Neural crest cell (in vitro differentiated cells): ENCODE results near the gene NUDT3. TPM values are rescaled to one million over a fixed set of nuclear protein-coding genes. Genes with fewer than 3 reads are reported as not detected.
A peak's percentile ranks its signal among the peaks of the same experiment; 100 is the strongest.
"Not testable (repeated sequence)": the region's sequence is repeated elsewhere in the genome, so short reads cannot be mapped to it uniquely, and the experiment has no call there.

Experiments
- DNase-seq: peaks from one replicate; pipeline ENCODE4 v3.0.0; 2021; ENCODE audit warnings: low read depth, mixed read lengths, low spot score
- H3K27ac Mint-ChIP-seq: one replicate; pipeline ENCODE4 v1.8.0; 2021; ENCODE audit warnings: mild to moderate bottlenecking, mixed read lengths; ENCODE audit not compliant: unreplicated experiment
- H3K27me3 Mint-ChIP-seq: 2 replicates; pipeline ENCODE4 v1.8.0; 2021; ENCODE audit warnings: low read depth, mild to moderate bottlenecking, mixed read lengths
- H3K36me3 Mint-ChIP-seq: 2 replicates; pipeline ENCODE4 v1.8.0; 2021; ENCODE audit warnings: low read depth, mild to moderate bottlenecking, mixed read lengths
- H3K4me1 Mint-ChIP-seq: 2 replicates; pipeline ENCODE4 v1.8.0; 2021; ENCODE audit warnings: mixed read lengths
- H3K4me3 Mint-ChIP-seq: one replicate; pipeline ENCODE4 v1.8.0; 2021; ENCODE audit warnings: mild to moderate bottlenecking, mixed read lengths
- H3K9me3 Mint-ChIP-seq: 2 replicates; pipeline ENCODE4 v1.8.0; 2021; ENCODE audit warnings: mixed read lengths
- CTCF ChIP-seq: fragments of 200-600 bp; sonication (generic); conservative IDR thresholded peaks from 2 replicates; pipeline ENCODE4 v1.5.0; 2021; ENCODE audit warnings: antibody characterized with exemption, mild to moderate bottlenecking
- total RNA-seq: library from RNA; stranded (reverse); gene quantifications from 2 replicates; pipeline ENCODE4 v1.2.1, GENCODE V29; 2021

The NUDT3 gene
- total RNA-seq, 1 donor from 2014 or later, result 47.5 TPM

- peaks cover 47% of the 10 kb centered on the region for H3K4me1 Mint-ChIP-seq
These were observed 144.8 kb downstream of the NUDT3 start for GRCh38 chr6:34247481-34248197.

GRCh38 chr6:34246563-34247391 lies 145.7 kb downstream of the NUDT3 start:
- H3K27ac Mint-ChIP-seq, result peak overlapping the region; percentile 43

More at GRCh38 chr6:34247481-34248197, 144.8 kb downstream of the NUDT3 start:
- Mint-ChIP-seq H3K4me3 (peak overlapping the region; percentile 93), H3K27me3 (peaks cover 18% of the 10 kb centered on the region), H3K9me3 (peaks cover 2% of the 10 kb centered on the region), H3K27ac (no peak overlapping the region), H3K36me3 (peaks cover 9% of the 10 kb centered on the region)
- no peak for DNase-seq
- TF ChIP-seq CTCF, result no peak

GRCh38 chr6:34246249-34246562 lies 146.3 kb downstream of the NUDT3 start:
- Mint-ChIP-seq H3K27me3 (peaks cover 18% of the 10 kb centered on the region), H3K9me3 (no peaks in the 10 kb centered on the region), H3K4me3 (peak overlapping the region; percentile 85), H3K27ac (no peak overlapping the region), H3K4me1 (peaks cover 62% of the 10 kb centered on the region), H3K36me3 (peaks cover 10% of the 10 kb centered on the region)
- no peak for DNase-seq
- no peak for TF ChIP-seq CTCF

More at GRCh38 chr6:34246563-34247391, 145.7 kb downstream of the NUDT3 start:
- peak; percentile 49 for DNase-seq
- peaks cover 10% of the 10 kb centered on the region for H3K36me3 Mint-ChIP-seq
- peaks cover 18% of the 10 kb centered on the region for H3K27me3 Mint-ChIP-seq
- peaks cover 56% of the 10 kb centered on the region for H3K4me1 Mint-ChIP-seq
- peaks cover 2% of the 10 kb centered on the region for H3K9me3 Mint-ChIP-seq
- H3K4me3 Mint-ChIP-seq, result peak overlapping the region; percentile 93
- TF ChIP-seq CTCF, result peak; percentile 56

- Mint-ChIP-seq H3K4me1 (peaks cover 66% of the 10 kb centered on the region), H3K36me3 (peaks cover 13% of the 10 kb centered on the region), H3K27ac (peak overlapping the region; percentile 72)
These were observed 146.7 kb downstream of the NUDT3 start for GRCh38 chr6:34245761-34246140.

GRCh38 chr6:34245032-34245760 lies 147.3 kb downstream of the NUDT3 start:
- H3K27me3 Mint-ChIP-seq, result peaks cover 18% of the 10 kb centered on the region
- H3K9me3 Mint-ChIP-seq, DNase-seq: not testable (repeated sequence)
- H3K36me3 Mint-ChIP-seq, result peaks cover 13% of the 10 kb centered on the region
- peak overlapping the region; percentile 85 for H3K4me3 Mint-ChIP-seq
- H3K27ac Mint-ChIP-seq, result peak overlapping the region; percentile 50
- peaks cover 67% of the 10 kb centered on the region for H3K4me1 Mint-ChIP-seq

More at GRCh38 chr6:34245761-34246140, 146.7 kb downstream of the NUDT3 start:
- not testable (repeated sequence) for DNase-seq, H3K9me3 Mint-ChIP-seq
- H3K4me3 Mint-ChIP-seq, result peak overlapping the region; percentile 85
- H3K27me3 Mint-ChIP-seq, result peaks cover 18% of the 10 kb centered on the region
